OCI-LY1 (cell line): ENCODE results near the gene AGMO.

Source experiments
- EZH2 ChIP-seq: fragments of 200-600 bp; sonication (generic), shearing (Covaris generic); IDR thresholded peaks from 2 replicates; pipeline ENCODE4 v1.8.0; 2017; ENCODE audit warnings: borderline replicate concordance, mixed run types, mild to moderate bottlenecking, antibody characterized with exemption, low read length, moderate library complexity, mixed read lengths
- TF ChIP-seq, protein P1 (sequence below): fragments of 200-600 bp; sonication (generic), shearing (Covaris generic); IDR thresholded peaks from 2 replicates; pipeline ENCODE4 v1.5.1; 2017; ENCODE audit warnings: mild to moderate bottlenecking, antibody characterized with exemption, low read length, moderate library complexity, mixed read lengths

DNA sequence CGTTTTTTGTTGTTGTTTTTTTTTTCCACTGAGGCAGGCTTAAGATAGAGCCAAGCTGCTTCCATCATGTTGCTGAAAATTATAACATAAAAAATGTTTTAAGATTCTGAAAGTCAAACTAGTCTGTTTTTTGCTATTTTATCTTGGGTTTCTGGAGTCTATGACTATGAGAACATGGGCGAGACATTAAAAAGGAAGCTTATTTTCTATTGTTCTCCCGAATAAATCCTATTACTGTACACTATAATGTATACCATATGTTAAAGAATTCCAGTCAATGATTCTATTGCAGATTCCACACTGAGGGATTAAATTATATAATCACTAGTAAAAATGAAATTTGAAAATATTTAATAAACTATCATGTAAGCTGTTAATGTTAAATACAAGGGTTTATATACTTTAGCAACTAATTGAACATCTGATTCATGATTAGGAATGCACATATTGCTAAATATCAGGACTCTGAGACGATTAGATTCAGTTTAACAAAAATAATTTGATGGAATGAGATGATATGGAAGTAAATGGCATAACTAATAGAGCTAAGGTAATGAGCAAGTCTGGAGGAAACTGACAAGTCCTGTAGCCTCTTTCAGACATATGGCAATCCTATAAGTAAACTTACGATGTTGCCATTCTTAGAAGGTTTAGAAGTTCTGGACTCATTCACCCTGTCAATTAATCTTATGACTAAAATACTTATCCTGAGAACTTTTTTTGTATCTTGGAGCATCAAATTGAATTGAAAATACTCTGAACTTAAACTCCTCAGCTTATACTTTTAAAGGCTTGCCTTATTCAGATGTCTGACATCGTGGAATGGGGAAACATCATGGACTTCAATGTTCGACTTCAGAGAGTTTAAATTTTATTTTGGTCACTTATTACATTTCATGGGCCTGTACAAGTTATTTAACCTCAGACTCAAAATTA, 364.5 kb downstream of the AGMO start:
- TF ChIP-seq, protein P1, sequence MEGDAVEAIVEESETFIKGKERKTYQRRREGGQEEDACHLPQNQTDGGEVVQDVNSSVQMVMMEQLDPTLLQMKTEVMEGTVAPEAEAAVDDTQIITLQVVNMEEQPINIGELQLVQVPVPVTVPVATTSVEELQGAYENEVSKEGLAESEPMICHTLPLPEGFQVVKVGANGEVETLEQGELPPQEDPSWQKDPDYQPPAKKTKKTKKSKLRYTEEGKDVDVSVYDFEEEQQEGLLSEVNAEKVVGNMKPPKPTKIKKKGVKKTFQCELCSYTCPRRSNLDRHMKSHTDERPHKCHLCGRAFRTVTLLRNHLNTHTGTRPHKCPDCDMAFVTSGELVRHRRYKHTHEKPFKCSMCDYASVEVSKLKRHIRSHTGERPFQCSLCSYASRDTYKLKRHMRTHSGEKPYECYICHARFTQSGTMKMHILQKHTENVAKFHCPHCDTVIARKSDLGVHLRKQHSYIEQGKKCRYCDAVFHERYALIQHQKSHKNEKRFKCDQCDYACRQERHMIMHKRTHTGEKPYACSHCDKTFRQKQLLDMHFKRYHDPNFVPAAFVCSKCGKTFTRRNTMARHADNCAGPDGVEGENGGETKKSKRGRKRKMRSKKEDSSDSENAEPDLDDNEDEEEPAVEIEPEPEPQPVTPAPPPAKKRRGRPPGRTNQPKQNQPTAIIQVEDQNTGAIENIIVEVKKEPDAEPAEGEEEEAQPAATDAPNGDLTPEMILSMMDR, result no peak
- TF ChIP-seq EZH2, result no peak
